ENCODE data around the gene GJD3.
"Not testable (repeated sequence)": the region's sequence is repeated elsewhere in the genome, so short reads cannot be mapped to it uniquely, and the experiment has no call there.

GJD3 gene

DNA sequence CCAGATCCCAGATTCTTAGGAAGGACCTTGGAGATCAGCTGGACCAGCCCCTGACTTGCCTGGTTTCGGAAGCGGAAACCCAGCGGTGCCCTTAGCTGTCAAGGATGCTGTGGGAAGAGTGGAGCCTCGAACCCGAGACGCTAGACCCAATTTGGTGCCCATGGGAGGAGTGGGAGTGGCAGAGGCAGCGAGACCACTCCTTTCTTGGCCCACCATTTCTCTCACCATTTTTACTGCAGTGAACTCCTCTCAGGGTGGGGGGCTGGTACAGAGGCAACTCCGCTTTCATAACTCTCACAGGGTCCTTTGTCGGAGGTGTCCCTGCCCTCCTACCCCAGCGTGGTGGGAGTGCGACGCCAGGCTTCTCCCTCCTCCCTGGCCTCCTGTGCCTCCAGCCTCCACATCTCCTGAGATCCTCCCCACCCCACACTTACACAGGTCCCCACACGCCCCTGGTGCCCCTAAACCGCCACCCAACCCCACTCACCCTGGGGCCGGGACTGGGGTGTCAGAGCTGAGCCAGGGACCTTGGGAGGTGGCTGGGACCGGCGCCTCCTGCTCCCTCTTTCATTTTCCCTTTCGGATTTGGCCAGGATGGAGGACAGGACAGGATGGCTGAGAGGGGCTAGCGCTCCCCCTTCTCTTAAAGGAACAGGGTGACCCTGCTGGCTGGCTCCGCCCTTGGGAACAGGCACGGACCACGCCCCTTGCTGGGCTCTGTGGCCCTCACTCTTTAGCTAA is at the start of gene GJD3:
Gene GJD3, minus strand, starts transcription at position 617 of the 741 bp plus-strand sequence. CDS start 922 bp downstream, outside the sequence.
- DNase-seq = no peak

DNA sequence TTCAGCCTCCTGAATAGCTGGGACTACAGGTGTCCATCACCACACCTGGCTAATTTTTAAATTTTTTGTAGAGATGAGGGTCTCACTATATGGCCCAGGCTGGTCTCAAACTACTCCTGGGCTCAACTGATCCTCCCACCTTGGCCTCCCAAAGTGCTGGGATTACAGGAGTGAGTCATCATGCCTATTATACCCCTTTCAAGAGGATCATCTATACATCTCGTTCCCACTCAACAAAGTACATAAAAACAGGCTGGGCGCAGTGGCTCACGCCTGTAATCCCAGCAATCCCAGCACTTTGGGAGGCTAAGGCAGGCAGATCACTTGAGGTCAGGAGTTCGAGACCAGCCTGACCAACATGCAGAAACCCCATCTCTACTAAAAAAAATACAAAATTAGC is 49.8 kb upstream of the GJD3 start:
- not testable (repeated sequence) for DNase-seq

DNA sequence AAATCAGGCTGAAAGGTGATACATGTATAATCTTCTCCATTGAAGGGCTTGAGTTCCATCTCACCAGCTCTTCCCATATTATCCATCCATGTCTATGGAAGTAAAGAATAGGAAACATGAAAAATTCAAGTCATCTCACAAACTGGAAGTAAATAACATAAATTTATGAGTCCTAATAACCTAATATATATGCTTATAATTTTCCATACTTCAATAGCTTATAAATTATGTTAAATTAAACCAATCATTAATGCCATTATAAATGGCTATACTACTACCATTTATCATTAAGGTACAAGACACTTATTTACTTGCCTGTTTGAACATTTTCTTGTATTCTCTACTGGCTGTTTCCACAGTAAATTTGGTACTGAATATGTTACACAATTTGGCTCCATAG is 48.3 kb upstream of the GJD3 start:
- no peak for DNase-seq

DNA sequence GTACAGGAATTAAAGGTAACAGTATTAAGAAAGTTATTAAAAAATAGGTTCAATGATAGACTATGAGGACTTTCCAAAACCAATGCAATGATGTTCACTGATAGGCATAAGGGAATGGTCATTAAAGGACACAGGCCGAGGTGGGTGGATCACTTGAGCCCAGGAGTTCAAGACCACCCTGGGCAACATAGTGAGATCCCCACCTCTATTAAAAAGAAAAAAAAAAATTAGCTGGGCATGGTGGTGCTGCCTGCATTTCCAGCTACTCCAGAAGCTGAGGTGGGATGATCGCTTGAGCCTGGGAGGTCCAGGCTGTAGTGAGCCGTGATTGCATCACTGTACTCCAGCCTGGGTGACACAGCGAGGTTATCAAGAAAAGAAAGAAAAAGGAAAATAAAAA is 47.3 kb upstream of the GJD3 start:
- DNase-seq = no peak

DNA sequence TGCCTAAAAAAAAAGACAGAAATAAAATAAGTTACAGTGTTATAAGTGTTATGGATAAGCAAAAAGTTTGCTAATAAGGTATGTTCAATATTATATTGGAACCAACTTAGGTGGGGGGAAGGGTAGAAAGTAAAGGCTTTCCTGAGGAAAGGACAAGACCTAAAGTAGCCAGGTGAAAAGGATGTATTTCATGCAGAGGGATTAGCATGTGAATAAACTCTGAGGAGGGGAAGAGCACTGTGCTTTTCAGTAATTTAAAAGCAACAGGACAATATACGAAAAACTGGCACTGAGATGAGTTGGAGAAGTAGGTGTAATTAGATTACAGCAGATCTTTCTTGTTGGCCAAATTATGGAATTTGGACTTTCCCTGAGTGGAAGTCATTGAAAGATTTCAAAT is 45.5 kb upstream of the GJD3 start:
- DNase-seq = no peak

GRCh38 chr17:40409540-40409939 is 45.0 kb upstream of the GJD3 start:
- DNase-seq = not testable (repeated sequence)

DNA sequence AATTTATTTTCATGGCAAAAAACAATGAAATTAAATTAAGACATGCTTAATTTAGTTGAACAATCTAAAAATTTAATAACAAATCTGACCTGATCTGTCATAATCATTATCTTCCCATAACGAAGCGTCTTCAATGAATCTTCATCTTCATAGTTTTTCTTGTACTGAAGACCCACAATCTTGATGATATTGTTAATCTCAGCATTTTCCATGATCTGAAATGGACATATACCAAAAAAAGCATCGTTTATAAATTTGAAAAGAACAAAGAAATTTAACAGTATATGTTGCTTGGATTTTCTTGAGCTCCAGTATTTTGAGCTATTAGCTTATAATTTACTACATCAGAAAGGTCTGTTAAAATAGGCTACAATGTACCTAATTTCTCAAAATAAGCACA is 42.9 kb upstream of the GJD3 start:
- no peak for DNase-seq

DNA sequence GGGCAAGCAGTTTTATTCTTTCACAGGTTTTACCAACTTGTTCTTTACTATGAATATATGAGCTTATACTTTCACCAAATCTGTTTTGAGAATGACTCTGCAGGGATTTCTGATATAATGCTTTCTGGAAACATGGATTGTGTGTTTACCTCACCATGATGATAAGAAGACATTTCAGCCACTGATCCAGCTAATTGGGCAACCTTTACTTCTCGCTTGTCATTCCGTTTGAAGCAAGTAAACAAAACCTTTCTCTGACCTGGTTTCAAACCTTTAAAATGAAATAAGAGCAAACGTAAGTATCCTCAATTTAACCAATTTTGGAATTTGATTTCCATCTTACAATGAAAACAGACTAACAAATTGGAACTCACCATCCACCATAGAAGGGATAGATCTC is 39.5 kb upstream of the GJD3 start:
- no peak for DNase-seq

DNA sequence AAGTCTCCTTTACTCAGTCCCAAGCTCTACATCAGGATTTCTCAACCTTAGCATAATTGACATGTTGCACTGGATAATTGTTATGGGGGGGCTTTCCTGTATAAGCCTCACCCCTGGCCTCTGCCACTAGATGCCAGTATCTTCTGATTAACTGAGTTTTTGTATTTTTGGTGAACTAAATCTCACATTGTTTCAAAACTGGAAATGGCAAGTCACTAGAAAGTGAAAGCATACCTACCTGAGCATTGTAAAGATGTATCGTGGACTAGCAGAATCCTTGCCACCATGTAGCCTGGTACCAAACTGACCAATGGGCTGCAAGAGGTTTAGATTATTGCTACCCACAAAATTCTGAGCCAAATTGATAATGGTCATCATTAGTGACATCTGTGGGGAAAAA is 38.1 kb upstream of the GJD3 start:
- no peak for DNase-seq

GRCh38 chr17:40399185-40399584 is 34.6 kb upstream of the GJD3 start:
- DNase-seq = no peak

DNA sequence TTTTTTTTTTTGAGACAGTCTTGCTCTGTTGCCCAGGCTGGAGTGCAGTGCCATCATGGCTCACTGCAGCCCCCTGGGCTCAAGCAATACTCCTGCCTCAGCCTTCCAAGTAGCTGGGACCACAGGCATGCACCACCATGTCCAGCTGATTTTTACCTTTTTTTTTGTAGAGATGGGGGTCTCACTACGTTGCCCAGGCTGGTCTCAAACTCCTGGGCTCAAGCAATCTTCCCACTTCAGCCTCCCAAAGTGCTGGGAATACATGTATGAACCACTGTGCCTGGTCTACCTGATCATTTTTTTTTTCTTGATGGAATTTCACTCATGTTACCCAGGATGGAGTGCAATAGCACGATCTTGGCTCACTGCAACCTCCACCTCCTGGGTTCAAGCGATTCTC is 22.0 kb upstream of the GJD3 start:
- DNase-seq = not testable (repeated sequence)

- no peak for DNase-seq
Observed at GRCh38 chr17:40382251-40382650, 17.7 kb upstream of the GJD3 start.

- no peak for DNase-seq
Observed at GRCh38 chr17:40378966-40379365, 14.4 kb upstream of the GJD3 start.

DNA sequence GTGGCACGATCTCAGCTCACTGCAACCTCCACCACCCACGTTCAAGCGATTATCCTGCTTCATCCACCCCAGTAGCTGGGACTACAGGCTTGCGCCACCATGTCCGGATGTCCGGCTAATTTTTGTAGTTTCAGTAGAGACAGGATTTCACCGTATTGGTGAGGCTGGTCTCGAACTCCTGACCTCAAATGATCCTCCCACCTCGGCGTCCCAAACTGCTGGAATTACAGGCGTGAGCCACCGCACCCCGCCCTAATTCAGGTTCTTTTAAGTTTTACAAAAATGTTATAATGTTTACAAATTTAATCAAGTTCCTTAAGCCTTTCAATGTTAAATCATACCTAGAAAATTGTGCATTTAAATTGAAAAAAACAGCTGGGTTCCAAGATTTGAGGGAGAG is 13.3 kb upstream of the GJD3 start:
- no peak for DNase-seq

GRCh38 chr17:40376541-40376940 is 12.0 kb upstream of the GJD3 start:
- not testable (repeated sequence) for DNase-seq

GRCh38 chr17:40375786-40376185 is 11.2 kb upstream of the GJD3 start:
- DNase-seq = not testable (repeated sequence)

GRCh38 chr17:40374821-40375498 is 10.4 kb upstream of the GJD3 start:
- no peak for DNase-seq

DNA sequence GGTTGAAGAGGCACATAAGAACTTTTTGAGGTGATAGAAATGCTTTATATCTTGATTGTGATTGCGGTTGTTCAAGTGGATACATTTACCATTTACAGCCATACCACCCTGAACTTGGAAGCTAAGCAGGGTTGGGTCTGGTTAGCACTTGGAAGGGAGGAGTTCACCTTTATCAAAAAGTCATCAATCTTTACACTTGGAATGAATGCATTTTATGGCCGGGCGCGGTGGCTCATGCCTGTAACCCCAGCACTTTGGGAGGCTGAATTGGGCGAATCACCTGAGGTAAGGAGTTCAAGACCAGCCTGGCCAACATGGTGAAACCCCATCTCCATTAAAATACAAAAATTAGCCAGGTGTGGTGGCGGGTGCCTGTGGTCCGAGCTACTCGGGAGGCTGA is 9.5 kb upstream of the GJD3 start:
- no peak for DNase-seq

DNA sequence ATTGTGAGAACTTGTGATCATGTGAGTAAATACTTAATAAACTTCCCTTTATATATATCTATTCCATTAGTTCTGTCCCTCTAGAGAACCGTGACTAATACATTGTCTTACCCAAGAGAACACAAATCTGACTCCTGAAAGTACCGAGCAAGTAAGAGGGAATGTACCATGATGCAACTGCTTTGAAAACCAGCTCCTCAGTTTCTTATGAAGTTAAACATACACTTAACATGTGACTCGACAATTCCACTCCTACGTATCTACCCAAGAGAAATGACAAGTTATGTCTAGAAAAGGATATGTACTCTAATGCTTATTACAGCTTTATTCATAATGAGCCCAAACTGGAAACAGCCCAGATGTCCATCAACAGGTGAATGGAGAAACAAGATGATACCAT is 8.8 kb upstream of the GJD3 start:
- DNase-seq = no peak

- not testable (repeated sequence) for DNase-seq
Observed at GRCh38 chr17:40372644-40373043, 8.1 kb upstream of the GJD3 start.

DNA sequence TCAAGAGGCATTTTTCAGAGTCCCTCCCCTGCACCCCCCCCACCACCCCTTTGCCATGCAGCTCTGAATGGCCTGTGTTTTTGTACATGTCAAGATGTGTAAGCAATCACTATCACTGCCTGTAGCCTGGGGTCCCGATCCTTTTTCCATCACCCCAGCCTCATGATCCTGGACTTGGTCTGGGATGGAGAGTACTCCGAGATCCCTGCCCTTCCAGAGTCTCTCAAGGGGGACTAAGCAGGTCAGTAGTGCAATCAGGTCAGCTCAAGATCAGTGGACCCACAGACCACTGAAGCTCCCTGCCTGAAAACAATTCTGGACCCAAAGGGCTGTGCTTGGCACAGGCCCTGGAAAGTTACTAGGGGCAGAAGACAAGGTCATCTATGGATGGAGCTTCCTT is 7.5 kb upstream of the GJD3 start:
- DNase-seq = no peak

DNA sequence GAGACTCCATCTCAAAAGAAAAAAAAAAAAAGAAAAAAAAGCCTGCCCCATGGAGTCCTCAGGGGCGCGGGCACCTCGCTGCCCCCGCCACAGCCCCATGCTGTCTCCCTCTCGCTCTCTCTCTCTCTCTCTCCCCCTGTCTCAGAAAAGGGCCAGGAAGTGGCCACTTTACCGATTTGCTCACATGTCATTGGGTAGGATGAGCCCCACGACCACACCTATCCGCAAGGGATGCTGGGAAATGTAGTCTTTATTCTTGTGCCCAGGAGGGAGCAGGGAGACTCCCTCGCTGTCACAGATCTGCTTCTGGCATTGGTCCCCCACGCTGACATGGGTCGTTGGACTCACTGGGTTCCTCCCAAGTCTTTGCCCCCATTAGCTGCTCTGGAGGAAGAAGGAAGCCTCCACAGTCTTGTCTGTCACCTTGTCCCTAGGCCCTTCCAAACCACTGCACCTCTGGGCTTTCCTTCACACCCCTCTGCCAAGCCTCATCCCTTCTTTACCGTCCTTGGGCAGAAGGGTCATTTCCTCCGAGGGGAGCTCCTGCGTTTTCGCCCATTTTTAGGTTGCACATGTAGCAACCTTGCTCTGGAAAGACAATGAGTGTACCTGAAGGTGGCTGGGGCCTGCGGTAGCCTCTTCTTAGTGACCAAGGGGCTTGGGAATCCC is 6.9 kb upstream of the GJD3 start:
- no peak for DNase-seq

GRCh38 chr17:40369923-40370322 is 5.4 kb upstream of the GJD3 start:
- DNase-seq = no peak

DNA sequence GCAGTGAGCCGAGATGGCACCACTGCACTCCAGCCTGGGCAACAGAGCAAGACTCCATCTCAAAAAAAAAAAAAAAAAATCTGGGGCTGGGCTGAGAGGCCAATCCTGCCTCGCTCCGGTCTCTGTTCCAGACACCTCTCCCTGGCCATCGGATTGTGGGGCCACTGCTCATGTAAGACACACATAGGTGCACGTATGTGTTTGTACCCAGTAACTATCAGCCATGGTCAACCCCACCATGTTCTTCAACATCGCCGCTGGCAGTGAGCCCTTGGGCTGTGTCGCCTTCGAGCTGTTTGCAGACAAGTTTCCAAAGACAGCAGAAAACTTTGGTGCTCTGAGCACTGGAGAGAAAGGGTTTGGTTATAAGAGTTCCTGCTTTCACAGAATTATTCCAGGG is 3.2 kb upstream of the GJD3 start:
- DNase-seq = not testable (repeated sequence)

Data from cortex of kidney (tissue), 1 donor.